CD4-positive, alpha-beta T cell (primary cell): ENCODE results near the gene NTRK2. TPM values are rescaled to one million over a fixed set of nuclear protein-coding genes. Genes with fewer than 3 reads are reported as not detected.

Experiments
- ATAC-seq: fragments of 200-7000 bp; cut with Tn5 transposase; one replicate; pipeline ENCODE4 v1.10.0; 2022; ENCODE audit warnings: mild to moderate bottlenecking; ENCODE audit not compliant: poor library complexity
- CTCF ChIA-PET: fragments of 350-600 bp; sonication (Branson Sonifier 250); formaldehyde crosslinking; loops from one replicate; lab custom pipeline; 2021; ENCODE audit warnings: antibody characterized with exemption, inconsistent platforms; lab: Charles Lee
- POLR2A ChIA-PET: fragments of 350-600 bp; sonication (Branson Sonifier 250); formaldehyde crosslinking; loops from one replicate; lab custom pipeline; 2021; ENCODE audit warnings: antibody characterized with exemption, inconsistent platforms; lab: Charles Lee
- DNase-seq, 14 experiments: peaks; one replicate each; pipeline ENCODE4 v3.0.0-alpha.2; 2013 to 2020; ENCODE audit warnings: mixed read lengths in 2 of 14
- H3K27ac ChIP-seq, 2 donors: one replicate each; pipeline versions ENCODE4 v1.5.1 to v1.7.0; 2013; ENCODE audit warnings: low read length in 2 of 2, low read depth in 1 of 2, mild to moderate bottlenecking in 1 of 2
- H3K27me3 ChIP-seq, 2 experiments: 1 replicate in 1 of 2; 2 replicates in 1 of 2; pipeline versions ENCODE4 v1.6.1 to v1.7.0; 2013; ENCODE audit warnings: low read length in 2 of 2, control low read depth in 1 of 2, mild to moderate bottlenecking in 1 of 2, moderate library complexity in 1 of 2; ENCODE audit not compliant: insufficient read depth in 2 of 2, control insufficient read depth in 1 of 2
- H3K36me3 ChIP-seq: one replicate; pipeline ENCODE4 v1.6.1; 2013; ENCODE audit warnings: low read length, control low read depth; ENCODE audit not compliant: insufficient read depth
- H3K4me1 ChIP-seq: one replicate; pipeline ENCODE4 v1.6.1; 2013; ENCODE audit warnings: low read length, control low read depth; ENCODE audit not compliant: insufficient read depth
- H3K4me3 ChIP-seq: one replicate; pipeline ENCODE4 v1.5.1; 2013; ENCODE audit warnings: mild to moderate bottlenecking, low read length, moderate library complexity
- H3K9me3 ChIP-seq, 2 experiments: 1 replicate in 1 of 2; 2 replicates in 1 of 2; pipeline versions ENCODE4 v1.6.1 to v1.7.0; 2013; ENCODE audit warnings: low read length in 2 of 2, mild to moderate bottlenecking in 2 of 2, control low read depth in 1 of 2, moderate library complexity in 1 of 2; ENCODE audit not compliant: control insufficient read depth in 1 of 2, insufficient read depth in 1 of 2
- H3K27ac Mint-ChIP-seq: one replicate; pipeline ENCODE4 v1.8.0; 2020; ENCODE audit warnings: mixed read lengths
- H3K27me3 Mint-ChIP-seq: one replicate; pipeline ENCODE4 v1.8.0; 2021; ENCODE audit warnings: mixed read lengths
- H3K36me3 Mint-ChIP-seq: one replicate; pipeline ENCODE4 v1.8.0; 2021; ENCODE audit warnings: low read depth, mixed read lengths
- H3K4me1 Mint-ChIP-seq: one replicate; pipeline ENCODE4 v1.8.0; 2021; ENCODE audit warnings: low read depth, mixed read lengths
- H3K4me3 Mint-ChIP-seq: one replicate; pipeline ENCODE4 v1.8.0; 2020; ENCODE audit warnings: mild to moderate bottlenecking, mixed read lengths
- H3K9me3 Mint-ChIP-seq: one replicate; pipeline ENCODE4 v1.8.0; 2020; ENCODE audit warnings: mixed read lengths
- CTCF ChIP-seq: fragments of 200-600 bp; IDR thresholded peaks from one replicate; pipeline ENCODE4 v1.8.0; 2022; ENCODE audit warnings: antibody characterized with exemption, mild to moderate bottlenecking
- intact Hi-C, 2 experiments: fragments of 100-400 bp; cut with DNase I in 1 of 2; cut with micrococcal nuclease in 1 of 2; formaldehyde crosslinking; loops; one replicate each; pipeline versions ENCODE4 v1.15.1 to v1.9.0; 2023 to 2025; cut with DNase I, micrococcal nuclease
- total RNA-seq, 174 experiments: library from RNA in 2 of 174; stranded (reverse) in 2 of 174; gene quantifications; one replicate each; pipeline ENCODE4 v1.2.3 and lab custom pipeline; 2021 to 2026

The NTRK2 gene
- total RNA-seq, 2 experiments from 2014 or later = 0.06 to 0.14 TPM

- H3K4me1 Mint-ChIP-seq = no peaks in the 10 kb centered on the region
- H3K27ac Mint-ChIP-seq = no peak overlapping the region
- ATAC-seq (no peak), DNase-seq (no peak)
- no peak overlapping the region for H3K27ac ChIP-seq
- TF ChIP-seq CTCF = no peak
- H3K4me1 ChIP-seq = no peaks in the 10 kb centered on the region
- CTCF ChIA-PET = no interaction called here
- no peaks in the 10 kb centered on the region for H3K27me3 ChIP-seq
- no peaks in the 10 kb centered on the region for H3K9me3 ChIP-seq
- H3K36me3 Mint-ChIP-seq = no peaks in the 10 kb centered on the region
- H3K9me3 Mint-ChIP-seq = no peaks in the 10 kb centered on the region
- H3K27me3 Mint-ChIP-seq = no peaks in the 10 kb centered on the region
- H3K4me3 ChIP-seq = no peak overlapping the region
- POLR2A ChIA-PET = no interaction called here
- no peak overlapping the region for H3K4me3 Mint-ChIP-seq
- intact Hi-C loops = no loop called here
- H3K36me3 ChIP-seq = no peaks in the 10 kb centered on the region
These were observed 183.2 kb downstream of the NTRK2 start for GRCh38 chr9:84852617-84853301.

GRCh38 chr9:84856181-84856632, 186.7 kb downstream of the NTRK2 start:
- Histone ChIP-seq H3K27ac (no peak overlapping the region), H3K4me3 (no peak overlapping the region), H3K36me3 (no peaks in the 10 kb centered on the region), H3K9me3 (no peaks in the 10 kb centered on the region), H3K4me1 (no peaks in the 10 kb centered on the region), H3K27me3 (no peaks in the 10 kb centered on the region)
- DNase-seq = no peak
- ChIA-PET CTCF (no interaction called here), POLR2A (no interaction called here)
- no peaks in the 10 kb centered on the region for H3K27me3 Mint-ChIP-seq
- no peak overlapping the region for H3K4me3 Mint-ChIP-seq
- no peaks in the 10 kb centered on the region for H3K36me3 Mint-ChIP-seq
- no peaks in the 10 kb centered on the region for H3K9me3 Mint-ChIP-seq
- no peak overlapping the region for H3K27ac Mint-ChIP-seq
- no peaks in the 10 kb centered on the region for H3K4me1 Mint-ChIP-seq
- TF ChIP-seq CTCF = no peak
- intact Hi-C loops = no loop called here
- no peak for ATAC-seq

GRCh38 chr9:84857211-84857610, 187.7 kb downstream of the NTRK2 start:
- Mint-ChIP-seq H3K4me1 (no peaks in the 10 kb centered on the region), H3K27ac (no peak overlapping the region), H3K27me3 (no peaks in the 10 kb centered on the region), H3K36me3 (no peaks in the 10 kb centered on the region), H3K4me3 (no peak overlapping the region), H3K9me3 (no peaks in the 10 kb centered on the region)
- Histone ChIP-seq H3K9me3 (peaks cover 0 to 3% of the 10 kb centered on the region in 2 experiments), H3K36me3 (no peaks in the 10 kb centered on the region), H3K27me3 (no peaks in the 10 kb centered on the region), H3K4me3 (no peak overlapping the region), H3K27ac (no peak overlapping the region), H3K4me1 (no peaks in the 10 kb centered on the region)
- TF ChIP-seq CTCF = no peak
- DNase-seq = no peak
- CTCF ChIA-PET = no interaction called here
- POLR2A ChIA-PET = no interaction called here
- ATAC-seq = no peak
- intact Hi-C loops = no loop called here
